GM18498 (cell line): ENCODE measurements around the gene WDR90.
"Not testable (repeated sequence)": the region's sequence is repeated elsewhere in the genome, so short reads cannot be mapped to it uniquely, and the experiment has no call there.

Experiments
- ATAC-seq: cut with Tn5 transposase; IDR thresholded peaks from one replicate; pipeline ENCODE4 v1.9.1; 2021; ENCODE audit warnings: mild to moderate bottlenecking, moderate library complexity; ENCODE audit not compliant: unreplicated experiment

The WDR90 gene

GRCh38 chr16:684961-685696 is 36.0 kb downstream of the WDR90 start:
- no peak for ATAC-seq

- ATAC-seq, result no peak
Observed at GRCh38 chr16:685967-686366, 36.8 kb downstream of the WDR90 start.

- no peak for ATAC-seq
Observed at GRCh38 chr16:686459-687260, 37.5 kb downstream of the WDR90 start.

- ATAC-seq, result no peak
Observed at GRCh38 chr16:687499-687898, 38.3 kb downstream of the WDR90 start.

- no peak for ATAC-seq
Observed at GRCh38 chr16:689175-689897, 40.2 kb downstream of the WDR90 start.

- ATAC-seq, result not testable (repeated sequence)
Observed at GRCh38 chr16:691242-691641, 42.1 kb downstream of the WDR90 start.

- no peak for ATAC-seq
Observed at GRCh38 chr16:692356-693108, 43.4 kb downstream of the WDR90 start.

GRCh38 chr16:693364-693763 is 44.2 kb downstream of the WDR90 start:
- ATAC-seq, result no peak

- no peak for ATAC-seq
Observed at GRCh38 chr16:693766-694165, 44.6 kb downstream of the WDR90 start.

GRCh38 chr16:694187-694862 is 45.2 kb downstream of the WDR90 start:
- no peak for ATAC-seq

GRCh38 chr16:694863-695354 is 45.7 kb downstream of the WDR90 start:
- no peak for ATAC-seq

GRCh38 chr16:695355-696089 is 46.4 kb downstream of the WDR90 start:
- no peak for ATAC-seq

GRCh38 chr16:698911-699671 is 49.9 kb downstream of the WDR90 start:
- ATAC-seq, result no peak

GRCh38 chr16:700684-701584 is 51.8 kb downstream of the WDR90 start:
- no peak for ATAC-seq

- ATAC-seq, result no peak
Observed at GRCh38 chr16:702341-702740, 53.2 kb downstream of the WDR90 start.

- ATAC-seq, result no peak
Observed at GRCh38 chr16:703406-703805, 54.2 kb downstream of the WDR90 start.

- no peak for ATAC-seq
Observed at GRCh38 chr16:704047-704446, 54.9 kb downstream of the WDR90 start.
